GM10248 (cell line): ENCODE measurements around the gene PIGZ.

Source experiments
- CTCF ChIA-PET: fragments of 300-600 bp; sonication (Branson Sonifier 250); formaldehyde crosslinking; extraction: SDS; loops from one replicate; lab custom pipeline; 2021; ENCODE audit warnings: antibody characterized with exemption; lab: Yijun Ruan, JAX
- POLR2A ChIA-PET: fragments of 350-650 bp; sonication (Branson Sonifier 250); formaldehyde crosslinking; extraction: SDS; loops from one replicate; lab custom pipeline; 2020; ENCODE audit warnings: antibody characterized with exemption; lab: Yijun Ruan, JAX
- DNase-seq: peaks from one replicate; pipeline ENCODE4 v3.0.0; 2012; ENCODE audit errors: extremely low spot score
- CTCF ChIP-seq: IDR thresholded peaks from 2 replicates; pipeline ENCODE4 v1.5.1; 2012; ENCODE audit warnings: mild to moderate bottlenecking, low read depth; ENCODE audit errors: extremely low read depth, missing control alignments, control extremely low read depth

The PIGZ gene

DNA sequence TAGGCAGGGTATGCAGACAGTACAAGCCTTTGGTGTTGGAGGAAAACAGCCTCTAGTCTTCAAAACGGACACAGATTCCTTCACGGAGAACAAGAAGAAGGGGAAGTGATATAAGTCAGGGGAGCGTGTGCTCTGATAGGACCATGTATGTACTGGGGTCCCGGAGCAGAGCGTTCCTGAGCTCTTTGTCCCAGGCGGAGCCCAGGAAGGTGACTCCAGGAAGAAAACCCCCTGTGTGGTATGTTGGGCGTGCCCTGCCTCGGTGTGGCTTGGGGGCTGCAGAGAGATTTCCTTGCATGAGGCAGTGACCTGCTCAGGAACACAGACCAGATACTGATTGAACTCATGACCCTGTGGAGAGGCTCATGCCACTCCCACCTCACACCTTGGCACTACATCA, 39.3 kb upstream of the PIGZ start:
- ChIA-PET CTCF (interaction anchor here (1.0 to 7.6 kb wide), 2 partner anchors 21 to 180 kb away, joined by 4 to 47 read pairs; partner anchors contain the start of gene MELTF), POLR2A (interaction anchor here (0.5 kb wide), 1 partner anchor 15 kb away, joined by 3 read pairs; no protein-coding TSS in a partner anchor)
- DNase-seq, result no peak

GRCh38 chr3:197007296-197007940, 38.8 kb upstream of the PIGZ start:
- no peak for TF ChIP-seq CTCF
- DNase-seq, result no peak
- ChIA-PET POLR2A (no interaction called here), CTCF (interaction anchor here (0.7 to 7.6 kb wide), 5 partner anchors 9 to 181 kb away, joined by 3 to 47 read pairs (median 4); partner anchors contain the start of gene MELTF)

More for the DNA sequence above, 39.3 kb upstream of the PIGZ start:
- TF ChIP-seq CTCF, result no peak

- no peak for DNase-seq
- ChIA-PET CTCF (interaction anchor here (0.7 to 7.6 kb wide), 4 partner anchors 8 to 182 kb away, joined by 3 to 47 read pairs (median 22); partner anchors contain the start of gene MELTF), POLR2A (no interaction called here)
- TF ChIP-seq CTCF, result no peak
Observed at GRCh38 chr3:197006860-197007259, 38.2 kb upstream of the PIGZ start.

- ChIA-PET POLR2A (no interaction called here), CTCF (interaction anchor here (0.7 to 7.6 kb wide), 4 partner anchors 8 to 182 kb away, joined by 3 to 47 read pairs (median 22); partner anchors contain the start of gene MELTF)
- no peak for TF ChIP-seq CTCF
- DNase-seq, result no peak
Observed at GRCh38 chr3:197006446-197006845, 37.8 kb upstream of the PIGZ start.

- ChIA-PET CTCF (interaction anchor here (0.7 to 7.6 kb wide), 20 partner anchors 9 to 294 kb away, joined by 3 to 47 read pairs (median 5); partner anchors contain the start of gene MELTF), POLR2A (interaction anchor here (0.5 to 1.2 kb wide), 2 partner anchors 26 to 163 kb away, joined by 4 to 6 read pairs; partner anchors contain the start of gene MELTF)
- TF ChIP-seq CTCF, result no peak
- no peak for DNase-seq
Observed at GRCh38 chr3:197003461-197004385, 35.1 kb upstream of the PIGZ start.
